ENCODE results near the gene B3GNT4.

Gene B3GNT4

GRCh38 chr12:122168492-122168891, 35.0 kb upstream of the B3GNT4 start:
- TF ChIP-seq TAF1 (IDR thresholded peaks at IDR 0.05; ENCODE audit: low read depth) = no peak
- no peak for TF ChIP-seq ZBTB7A (IDR thresholded peaks at IDR 0.05; ENCODE audit: low read depth)
- no peak for TF ChIP-seq FOXM1 (IDR thresholded peaks at IDR 0.05; ENCODE audit: borderline replicate concordance, low read depth)
- no peak for TF ChIP-seq EP300 (IDR thresholded peaks at IDR 0.05; ENCODE audit: borderline replicate concordance)

GRCh38 chr12:122171399-122171798, 32.1 kb upstream of the B3GNT4 start:
- TF ChIP-seq TEAD4 (IDR thresholded peaks at IDR 0.05) (no peak), MAX (IDR thresholded peaks at IDR 0.05) (no peak), USF1 (IDR thresholded peaks at IDR 0.05) (no peak), REST (IDR thresholded peaks at IDR 0.05; ENCODE audit: low read depth) (no peak), EGR1 (IDR thresholded peaks at IDR 0.05) (no peak), RAD21 (IDR thresholded peaks at IDR 0.05; ENCODE audit: low read depth) (no peak), EP300 (IDR thresholded peaks at IDR 0.05; ENCODE audit: borderline replicate concordance) (no peak), TCF12 (IDR thresholded peaks at IDR 0.05; ENCODE audit: low read depth) (no peak), FOXM1 (IDR thresholded peaks at IDR 0.05; ENCODE audit: borderline replicate concordance, low read depth) (no peak), CREB1 (IDR thresholded peaks at IDR 0.05; ENCODE audit: low read depth) (no peak)

GRCh38 chr12:122172262-122172939, 31.1 kb upstream of the B3GNT4 start:
- no peak for TF ChIP-seq CEBPB (IDR thresholded peaks at IDR 0.05)
- no peak for TF ChIP-seq ZBTB7A (IDR thresholded peaks at IDR 0.05; ENCODE audit: low read depth)
- TF ChIP-seq YY1 (IDR thresholded peaks at IDR 0.05; ENCODE audit: low read depth) = no peak
- TF ChIP-seq MAX (IDR thresholded peaks at IDR 0.05) = no peak
- no peak for TF ChIP-seq REST (IDR thresholded peaks at IDR 0.05; ENCODE audit: low read depth)
- no peak for TF ChIP-seq TEAD4 (IDR thresholded peaks at IDR 0.05)
- TF ChIP-seq TAF1 (IDR thresholded peaks at IDR 0.05; ENCODE audit: low read depth) = no peak
- TF ChIP-seq NFIC (IDR thresholded peaks at IDR 0.05) = no peak
- TF ChIP-seq FOXM1 (IDR thresholded peaks at IDR 0.05; ENCODE audit: borderline replicate concordance, low read depth) = no peak
- TF ChIP-seq CREB1 (IDR thresholded peaks at IDR 0.05; ENCODE audit: low read depth) = no peak
- TF ChIP-seq RAD21 (IDR thresholded peaks at IDR 0.05; ENCODE audit: low read depth) = no peak
- no peak for TF ChIP-seq USF1 (IDR thresholded peaks at IDR 0.05)
- TF ChIP-seq TCF12 (IDR thresholded peaks at IDR 0.05; ENCODE audit: low read depth) = no peak
- no peak for TF ChIP-seq EP300 (IDR thresholded peaks at IDR 0.05; ENCODE audit: borderline replicate concordance)
- no peak for TF ChIP-seq EGR1 (IDR thresholded peaks at IDR 0.05)

- no peak for TF ChIP-seq MAX (IDR thresholded peaks at IDR 0.05)
- no peak for TF ChIP-seq REST (IDR thresholded peaks at IDR 0.05; ENCODE audit: low read depth)
- TF ChIP-seq EGR1 (IDR thresholded peaks at IDR 0.05) = no peak
- no peak for TF ChIP-seq RAD21 (IDR thresholded peaks at IDR 0.05; ENCODE audit: low read depth)
- no peak for TF ChIP-seq TEAD4 (IDR thresholded peaks at IDR 0.05)
- no peak for TF ChIP-seq CEBPB (IDR thresholded peaks at IDR 0.05)
- no peak for TF ChIP-seq FOXM1 (IDR thresholded peaks at IDR 0.05; ENCODE audit: borderline replicate concordance, low read depth)
- no peak for TF ChIP-seq TAF1 (IDR thresholded peaks at IDR 0.05; ENCODE audit: low read depth)
- no peak for TF ChIP-seq ZBTB7A (IDR thresholded peaks at IDR 0.05; ENCODE audit: low read depth)
- TF ChIP-seq TCF12 (IDR thresholded peaks at IDR 0.05; ENCODE audit: low read depth) = no peak
- no peak for TF ChIP-seq USF1 (IDR thresholded peaks at IDR 0.05)
- TF ChIP-seq NFIC (IDR thresholded peaks at IDR 0.05) = no peak
- no peak for TF ChIP-seq YY1 (IDR thresholded peaks at IDR 0.05; ENCODE audit: low read depth)
- no peak for TF ChIP-seq CREB1 (IDR thresholded peaks at IDR 0.05; ENCODE audit: low read depth)
- TF ChIP-seq EP300 (IDR thresholded peaks at IDR 0.05; ENCODE audit: borderline replicate concordance) = no peak
Observed at GRCh38 chr12:122174155-122174845, 29.2 kb upstream of the B3GNT4 start, which contains the start of gene IL31. TSS of gene IL31 (minus strand) at chr12:122174221. CDS start at chr12:122174172, 49 bp downstream.
